HCT116 (cell line): ENCODE measurements around the gene CNPY2. TPM values are rescaled to one million over a fixed set of nuclear protein-coding genes. Genes with fewer than 3 reads are reported as not detected.

ENCODE experiments used
- total RNA-seq: library from RNA; stranded (reverse); gene quantifications from one replicate; pipeline ENCODE4 v1.2.1, GENCODE V29; 2021; ENCODE audit not compliant: unreplicated experiment

Gene CNPY2
- total RNA-seq, 1 experiment from 2014 or later, result 109 TPM

Other genes starting within 250 kb of the CNPY2 start
- gene ERBB3, start 235.8 kb downstream of the CNPY2 start, total RNA-seq, result 39.7 TPM
- 302 TPM for gene PA2G4, start 211.4 kb downstream of the CNPY2 start, total RNA-seq
- gene RPL41, start 199.4 kb downstream of the CNPY2 start, total RNA-seq, result 4,327 TPM
- gene ZC3H10, start 197.7 kb downstream of the CNPY2 start, total RNA-seq, result 8.7 TPM
- gene ESYT1, start 187.7 kb downstream of the CNPY2 start, total RNA-seq, result 80.9 TPM
- 94.3 TPM for gene MYL6B, start 163.4 kb downstream of the CNPY2 start, total RNA-seq
- gene MYL6, start 157.6 kb downstream of the CNPY2 start, total RNA-seq, result 554 TPM
- gene SMARCC2, start 126.5 kb downstream of the CNPY2 start, total RNA-seq, result 99.7 TPM
- gene RNF41, start 94.1 kb downstream of the CNPY2 start, total RNA-seq, result 40.6 TPM
- gene NABP2, start 91.6 kb downstream of the CNPY2 start, total RNA-seq, result 52.9 TPM
- 0.66 TPM for gene SLC39A5, start 85.9 kb downstream of the CNPY2 start, total RNA-seq
- gene ANKRD52, start 57.6 kb downstream of the CNPY2 start, total RNA-seq, result 56.6 TPM
- 11.7 TPM for gene COQ10A, start 49.0 kb downstream of the CNPY2 start, total RNA-seq
- gene CS, start 15.7 kb downstream of the CNPY2 start, total RNA-seq, result 270 TPM
- gene PAN2, start 18.0 kb upstream of the CNPY2 start, total RNA-seq, result 75.0 TPM
- gene IL23A, start 22.9 kb upstream of the CNPY2 start, total RNA-seq, result 0.59 TPM
- 53.1 TPM for gene STAT2, start 44.1 kb upstream of the CNPY2 start, total RNA-seq
- gene APOF, start 46.9 kb upstream of the CNPY2 start, total RNA-seq, result 0.17 TPM
- gene TIMELESS, start 133.4 kb upstream of the CNPY2 start, total RNA-seq, result 47.0 TPM
- 0.79 TPM for gene MIP, start 138.7 kb upstream of the CNPY2 start, total RNA-seq
- gene SPRYD4, start 152.6 kb upstream of the CNPY2 start, total RNA-seq, result 2.5 TPM
- gene GLS2, start 172.2 kb upstream of the CNPY2 start, total RNA-seq, result not detected
- gene RBMS2, start 205.8 kb upstream of the CNPY2 start, total RNA-seq, result 40.8 TPM